Thymus (tissue), 11 donors: ENCODE data around the gene TRIO. TPM values are rescaled to one million over a fixed set of nuclear protein-coding genes. Genes with fewer than 3 reads are reported as not detected.

Experiments
- DNase-seq, 9 donors: peaks; one replicate each; pipeline ENCODE4 v3.0.0-alpha.2; 2013; ENCODE audit warnings: low spot score in 9 of 9, low read depth in 6 of 9, missing footprints in 1 of 9
- H3K27ac ChIP-seq, 2 donors: one replicate each; pipeline ENCODE4 v1.5.1; 2013; ENCODE audit warnings: control low read depth in 1 of 2, low read depth in 1 of 2, low read length in 1 of 2, mild to moderate bottlenecking in 1 of 2, moderate library complexity in 1 of 2
- H3K27me3 ChIP-seq, 2 donors: one replicate each; pipeline ENCODE4 v1.5.1; 2013; ENCODE audit warnings: low read length in 1 of 2; ENCODE audit not compliant: control insufficient read depth in 2 of 2, insufficient read depth in 1 of 2
- H3K36me3 ChIP-seq, 2 donors: one replicate each; pipeline ENCODE4 v1.5.1; 2013; ENCODE audit warnings: low read length in 1 of 2, mild to moderate bottlenecking in 1 of 2, moderate library complexity in 1 of 2; ENCODE audit not compliant: control insufficient read depth in 2 of 2, insufficient read depth in 2 of 2
- H3K4me1 ChIP-seq, 2 donors: one replicate each; pipeline ENCODE4 v1.5.1; 2013; ENCODE audit warnings: low read length in 2 of 2; ENCODE audit not compliant: control insufficient read depth in 2 of 2, insufficient read depth in 2 of 2
- H3K4me3 ChIP-seq, 2 donors: one replicate each; pipeline ENCODE4 v1.5.1; 2013; ENCODE audit warnings: low read length in 2 of 2, control low read depth in 1 of 2, mild to moderate bottlenecking in 1 of 2
- H3K9me3 ChIP-seq, 2 donors: one replicate each; pipeline ENCODE4 v1.5.1; 2013; ENCODE audit warnings: low read length in 1 of 2, mild to moderate bottlenecking in 1 of 2; ENCODE audit not compliant: control insufficient read depth in 2 of 2, insufficient read depth in 1 of 2
- WGBS: extraction: QIAGEN DNeasy Blood & Tissue Kit; methylation state at CpG from one replicate; pipeline ENCODE4 v1.1.7; 2013; 5-methylcytosine and 5-hydroxymethylcytosine counted together
- polyA plus RNA-seq: library from polyadenylated mRNA; stranded (reverse); fragments of 200-250 nt; gene quantifications from one replicate; pipeline ENCODE4 v1.2.3, GENCODE V29; 2013
- total RNA-seq: library from RNA; stranded (reverse); fragments of 120-200 nt; gene quantifications from one replicate; pipeline ENCODE4 v1.2.4, GENCODE V29; 2013
- donor health status: healthy.

The TRIO gene
- total and polyA plus RNA-seq, 2 donors, result 26.9 to 52.1 TPM

DNA sequence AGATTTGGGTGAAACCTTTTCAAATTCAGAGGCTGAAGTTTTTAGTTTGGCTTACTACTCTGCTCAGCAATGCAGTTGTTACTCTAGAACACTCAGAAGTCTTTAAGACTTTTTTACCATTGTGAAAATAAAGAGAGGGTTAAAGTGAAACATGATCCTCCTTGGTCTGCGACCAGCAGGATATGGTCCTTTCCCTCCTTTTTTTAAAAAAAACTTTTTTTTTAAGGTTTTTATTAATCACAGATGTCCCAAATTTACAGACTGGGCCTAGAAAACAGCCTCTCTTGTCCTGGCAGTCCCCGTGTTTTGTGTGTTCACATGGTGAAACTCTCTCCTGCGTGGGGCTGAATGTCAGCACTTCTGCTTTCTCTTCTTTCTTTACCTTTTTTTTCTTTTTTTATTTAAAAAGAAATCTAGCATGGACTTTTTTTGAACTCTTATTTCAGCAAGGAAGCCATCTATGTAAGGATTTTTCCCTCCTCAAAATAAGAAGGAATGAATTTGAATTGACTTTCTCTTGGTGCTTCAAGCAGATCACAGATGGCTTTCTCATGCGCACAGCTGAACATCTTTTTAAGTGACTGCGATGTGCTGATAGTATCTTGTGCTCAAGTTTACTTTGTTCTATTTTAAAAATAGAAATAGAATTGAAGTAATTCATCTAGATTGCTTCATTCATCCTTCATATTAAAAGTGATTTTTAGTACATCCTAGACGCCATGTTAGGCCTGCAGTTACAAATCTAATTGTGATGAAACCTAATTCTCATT, 309.7 kb downstream of the TRIO start:
- H3K27ac ChIP-seq, result no peak overlapping the region
- H3K4me3 ChIP-seq, result no peak overlapping the region
- WGBS, result 46% methylated on average over 6 of the region's 6 CpGs
- peaks cover 2 to 19% of the 10 kb centered on the region in 2 donors for H3K4me1 ChIP-seq
- H3K9me3 ChIP-seq, result peaks cover 0 to 3% of the 10 kb centered on the region in 2 donors
- no peaks in the 10 kb centered on the region for H3K27me3 ChIP-seq
- peaks cover 0 to 3% of the 10 kb centered on the region in 2 donors for H3K36me3 ChIP-seq
- peak in 2 of 9 donors; percentile 6 to 32 for DNase-seq

DNA sequence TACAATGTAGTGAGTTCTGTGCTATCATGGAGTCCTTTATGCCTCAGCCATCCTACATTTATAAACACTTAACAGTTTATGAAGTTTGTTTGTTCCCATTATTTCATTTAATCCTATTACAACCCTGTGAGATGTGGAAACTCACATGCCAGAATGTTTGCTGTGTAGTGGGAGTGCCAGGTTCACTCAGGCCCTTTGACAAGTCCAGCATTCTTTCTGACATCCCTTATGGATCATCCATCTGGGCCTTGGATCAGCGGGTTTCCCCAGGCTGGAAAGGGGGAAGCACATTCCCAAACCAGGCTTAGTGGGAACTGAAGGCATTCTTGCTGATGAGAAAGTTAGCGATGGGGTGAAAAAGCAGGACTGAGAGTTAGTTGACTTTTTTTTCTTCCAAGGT, 310.3 kb downstream of the TRIO start:
- Histone ChIP-seq H3K9me3 (peaks cover 0 to 3% of the 10 kb centered on the region in 2 donors), H3K4me1 (peaks cover 2 to 18% of the 10 kb centered on the region in 2 donors), H3K36me3 (peaks cover 0 to 3% of the 10 kb centered on the region in 2 donors), H3K27ac (no peak overlapping the region), H3K27me3 (no peaks in the 10 kb centered on the region), H3K4me3 (no peak overlapping the region)
- WGBS, result 100% methylated on average over 2 of the region's 2 CpGs
- DNase-seq, result no peak

- WGBS, result 96% methylated on average over 26 of the region's 26 CpGs
- DNase-seq, result no peak
- H3K36me3 ChIP-seq, result peaks cover 0 to 3% of the 10 kb centered on the region in 2 donors
Measured at GRCh38 chr5:14455814-14456321, 312.7 kb downstream of the TRIO start.

GRCh38 chr5:14457476-14457875, 314.3 kb downstream of the TRIO start:
- WGBS, result 96% methylated on average over 7 of the region's 7 CpGs
- H3K9me3 ChIP-seq, result peaks cover 0 to 3% of the 10 kb centered on the region in 2 donors
- DNase-seq, result no peak
- H3K4me3 ChIP-seq, result no peak overlapping the region
- peak overlapping the region in 1 of 2 donors; percentile 40 for H3K27ac ChIP-seq
- H3K36me3 ChIP-seq, result peaks cover under 1 to 15% of the 10 kb centered on the region in 2 donors
- H3K4me1 ChIP-seq, result peaks cover 2 to 7% of the 10 kb centered on the region in 2 donors
- no peaks in the 10 kb centered on the region for H3K27me3 ChIP-seq

More at GRCh38 chr5:14455814-14456321, 312.7 kb downstream of the TRIO start:
- Histone ChIP-seq H3K27me3 (no peaks in the 10 kb centered on the region), H3K27ac (no peak overlapping the region), H3K4me3 (no peak overlapping the region), H3K4me1 (peaks cover 2 to 12% of the 10 kb centered on the region in 2 donors), H3K9me3 (peaks cover 0 to 3% of the 10 kb centered on the region in 2 donors)

DNA sequence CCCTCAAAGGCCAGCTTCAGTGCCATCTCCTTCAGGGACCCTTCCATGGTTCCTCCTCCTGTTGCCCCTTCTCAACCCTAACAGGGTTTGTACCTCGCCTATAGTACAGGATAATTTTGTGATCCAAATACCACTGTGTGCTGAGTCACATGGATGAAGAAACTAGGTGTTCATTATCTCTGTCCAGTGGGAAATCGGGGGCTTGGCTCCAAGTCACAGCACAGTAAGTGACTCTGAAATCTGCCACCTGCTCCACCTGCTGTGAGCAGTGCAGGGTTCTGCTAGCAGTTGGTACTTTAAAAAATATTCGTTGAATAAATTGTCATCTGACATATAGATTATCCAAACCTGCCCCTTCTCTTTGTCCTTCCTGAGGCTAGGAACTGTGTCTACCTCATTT, 315.3 kb downstream of the TRIO start:
- Histone ChIP-seq H3K36me3 (peaks cover 4 to 24% of the 10 kb centered on the region in 2 donors), H3K27ac (peak overlapping the region; percentile 46 to 52), H3K27me3 (no peaks in the 10 kb centered on the region), H3K4me3 (no peak overlapping the region), H3K4me1 (peaks cover 2 to 3% of the 10 kb centered on the region in 2 donors), H3K9me3 (peaks cover 0 to 3% of the 10 kb centered on the region in 2 donors)
- DNase-seq, result no peak
- 95% methylated on average over 3 of the region's 3 CpGs for WGBS

- WGBS, result 99% methylated on average over 46 of the region's 46 CpGs
- H3K27me3 ChIP-seq, result no peaks in the 10 kb centered on the region
- H3K36me3 ChIP-seq, result peaks cover 7 to 32% of the 10 kb centered on the region in 2 donors
Measured at GRCh38 chr5:14460844-14461398, 317.8 kb downstream of the TRIO start.

GRCh38 chr5:14462681-14463080, 319.5 kb downstream of the TRIO start:
- WGBS, result 96% methylated on average over 14 of the region's 14 CpGs
- Histone ChIP-seq H3K27ac (no peak overlapping the region), H3K4me3 (no peak overlapping the region), H3K36me3 (peaks cover 7 to 32% of the 10 kb centered on the region in 2 donors), H3K9me3 (no peaks in the 10 kb centered on the region), H3K4me1 (peaks cover 0 to 3% of the 10 kb centered on the region in 2 donors), H3K27me3 (no peaks in the 10 kb centered on the region)
- no peak for DNase-seq

More at GRCh38 chr5:14460844-14461398, 317.8 kb downstream of the TRIO start:
- H3K9me3 ChIP-seq, result no peaks in the 10 kb centered on the region
- DNase-seq, result no peak
- H3K27ac ChIP-seq, result no peak overlapping the region
- no peak overlapping the region for H3K4me3 ChIP-seq
- peaks cover 0 to 3% of the 10 kb centered on the region in 2 donors for H3K4me1 ChIP-seq

DNA sequence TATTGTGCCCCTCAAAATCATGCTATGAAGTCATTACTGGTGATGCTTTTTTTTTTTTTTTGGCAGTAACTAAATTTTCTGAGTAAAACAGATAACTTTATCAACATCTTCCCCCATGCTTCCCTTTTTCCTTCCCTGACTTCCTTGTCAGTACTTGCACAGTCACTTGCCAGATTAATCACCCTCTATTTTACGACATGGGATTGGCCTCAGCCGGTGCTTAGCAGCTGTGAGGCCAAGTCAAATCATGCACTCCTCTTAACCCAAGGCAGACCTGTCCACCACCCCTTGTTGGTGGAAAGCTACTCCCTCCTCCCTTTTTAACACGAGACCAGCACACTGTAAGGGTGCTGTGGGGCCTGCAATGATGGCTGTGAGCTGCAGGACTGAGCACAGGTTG, 320.5 kb downstream of the TRIO start:
- Histone ChIP-seq H3K27me3 (no peaks in the 10 kb centered on the region), H3K27ac (peak overlapping the region in 1 of 2 donors; percentile 20), H3K36me3 (peaks cover 9 to 32% of the 10 kb centered on the region in 2 donors)

GRCh38 chr5:14464096-14464495, 321.0 kb downstream of the TRIO start:
- 91% methylated on average over 3 of the region's 3 CpGs for WGBS
- Histone ChIP-seq H3K9me3 (no peaks in the 10 kb centered on the region), H3K4me3 (no peak overlapping the region), H3K4me1 (no peaks in the 10 kb centered on the region), H3K36me3 (peaks cover 9 to 32% of the 10 kb centered on the region in 2 donors), H3K27ac (peak overlapping the region in 1 of 2 donors; percentile 20), H3K27me3 (no peaks in the 10 kb centered on the region)
- no peak for DNase-seq

More for the DNA sequence above, 320.5 kb downstream of the TRIO start:
- Histone ChIP-seq H3K4me3 (no peak overlapping the region), H3K9me3 (no peaks in the 10 kb centered on the region), H3K4me1 (no peaks in the 10 kb centered on the region)
- no peak for DNase-seq
- WGBS, result 82% methylated on average over 3 of the region's 3 CpGs
